ENCODE results near the gene IFT80.
"Not testable (repeated sequence)": the region's sequence is repeated elsewhere in the genome, so short reads cannot be mapped to it uniquely, and the experiment has no call there.

The IFT80 gene

DNA sequence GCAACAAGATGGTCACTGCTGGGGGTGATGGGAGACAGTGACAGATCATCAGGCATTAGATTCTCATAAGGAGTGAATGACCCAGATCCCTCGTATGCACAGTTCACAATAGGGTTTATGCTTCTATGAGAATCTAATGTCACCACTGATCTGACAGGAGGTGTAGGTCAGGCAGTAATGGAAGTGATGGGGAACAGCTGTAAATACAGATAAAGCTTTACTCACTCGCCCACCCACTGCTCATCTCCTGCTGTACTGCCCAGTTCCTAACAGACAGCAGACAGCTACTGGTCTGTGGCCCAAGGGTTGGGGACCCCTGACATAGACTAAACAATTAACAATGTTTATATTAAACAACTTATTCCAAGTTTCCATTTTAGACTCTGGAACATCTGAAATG lies 25.4 kb downstream of the IFT80 start:
- no peak for DNase-seq (ENCODE audit: low read depth, low spot score)
- H3K4me3 ChIP-seq (ENCODE audit: low read length) = no peak overlapping the region

DNA sequence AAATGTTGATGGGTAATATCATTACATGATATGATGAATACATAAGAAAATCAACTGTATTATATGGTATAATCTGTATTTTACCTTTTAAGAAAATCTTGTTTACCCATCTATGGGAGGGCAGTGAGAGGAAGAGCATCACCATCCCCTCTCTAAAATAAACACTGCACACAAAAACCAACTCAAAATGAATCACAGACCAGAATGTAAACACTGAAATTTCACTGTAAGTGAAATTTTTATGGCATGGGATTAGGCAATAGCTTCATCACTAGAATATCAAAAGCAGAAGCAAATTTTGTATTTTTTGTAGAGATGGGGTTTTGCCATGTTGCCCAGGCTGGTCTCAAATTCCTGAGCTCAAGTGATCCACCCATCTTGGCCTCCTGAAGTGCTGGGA lies 26.2 kb downstream of the IFT80 start:
- DNase-seq (ENCODE audit: low read depth, low spot score) = no peak
- no peak overlapping the region for H3K4me3 ChIP-seq (ENCODE audit: low read length)

- no peak overlapping the region for H3K4me3 ChIP-seq (ENCODE audit: low read length)
- DNase-seq (ENCODE audit: low read depth, low spot score) = no peak
These were observed 27.8 kb downstream of the IFT80 start for GRCh38 chr3:160370987-160371857.

- H3K4me3 ChIP-seq (ENCODE audit: low read length) = no peak overlapping the region
- peak; percentile 86 for DNase-seq (ENCODE audit: low read depth, low spot score)
These were observed 29.2 kb downstream of the IFT80 start for GRCh38 chr3:160369784-160370183.

DNA sequence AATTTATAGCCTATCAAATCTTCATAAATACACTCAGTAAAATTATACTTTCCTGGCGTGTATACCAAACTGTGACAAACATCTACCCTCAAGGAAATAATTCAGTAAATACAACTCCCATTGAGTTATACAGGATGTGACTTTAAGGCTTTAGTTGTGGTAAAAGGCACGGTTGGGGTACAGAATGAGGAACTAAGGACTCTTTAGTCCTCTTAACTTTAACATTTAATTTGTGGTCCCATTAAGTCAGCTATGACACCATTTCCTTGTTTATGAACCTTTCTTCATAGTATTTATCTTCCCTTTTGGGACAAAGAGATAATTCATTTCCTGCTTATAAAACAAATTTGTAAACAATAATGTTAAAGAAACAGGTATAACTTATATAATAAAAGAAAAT lies 30.2 kb downstream of the IFT80 start:
- peak; percentile 80 for DNase-seq (ENCODE audit: low read depth, low spot score)
- H3K4me3 ChIP-seq (ENCODE audit: low read length) = no peak overlapping the region

DNA sequence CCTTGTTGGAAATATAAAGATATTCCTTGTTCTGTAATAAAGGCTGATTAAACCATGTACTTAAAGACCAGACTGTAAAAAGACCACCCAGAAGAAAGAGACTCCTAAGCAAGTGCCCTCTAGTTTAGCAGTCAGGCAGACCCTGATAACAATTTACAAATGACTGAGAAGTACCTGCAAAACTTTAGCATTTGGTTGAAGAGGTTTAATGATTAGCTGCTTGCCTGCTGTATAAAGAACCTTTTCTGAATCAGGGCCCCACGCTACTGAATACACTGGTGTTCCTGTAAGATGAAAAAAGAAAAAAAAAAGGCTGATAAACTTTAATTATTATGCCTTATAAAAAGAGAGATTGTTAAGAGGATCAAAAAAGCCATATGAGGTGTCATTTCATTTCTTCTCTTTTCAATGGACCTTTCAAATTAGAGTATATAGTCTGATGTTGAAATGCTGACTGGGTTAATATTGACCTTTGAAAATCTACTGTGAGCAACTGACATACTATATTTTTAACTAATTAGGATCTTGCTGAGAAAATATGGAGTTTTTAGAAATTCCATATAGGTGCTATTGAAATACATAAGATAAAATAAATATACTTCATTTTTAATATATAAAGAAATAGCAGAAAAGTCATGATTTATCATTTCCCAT lies 33.0 kb downstream of the IFT80 start:
- no peak for DNase-seq (ENCODE audit: low read depth, low spot score)
- no peak overlapping the region for H3K4me3 ChIP-seq (ENCODE audit: low read length)

- DNase-seq (ENCODE audit: low read depth, low spot score) = not testable (repeated sequence)
These were observed 36.1 kb downstream of the IFT80 start for GRCh38 chr3:160362896-160363295.

DNA sequence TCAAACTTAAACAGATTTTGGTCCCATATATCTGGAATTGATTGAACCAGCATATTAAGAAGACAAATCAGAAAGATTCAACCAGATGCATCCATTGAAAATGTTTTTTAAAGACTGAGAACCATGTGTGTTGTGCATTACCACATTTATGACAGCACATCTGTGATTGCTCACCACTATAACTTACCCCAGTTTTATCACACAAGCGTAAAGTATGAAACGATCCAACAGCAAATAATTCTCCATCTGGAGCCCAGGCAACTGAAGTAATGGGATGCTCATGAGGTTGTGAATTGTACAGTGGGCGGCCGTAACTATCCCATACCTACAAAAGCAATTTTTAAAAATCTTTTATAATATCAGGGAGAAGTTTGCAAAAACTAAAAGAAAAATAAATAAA lies 43.2 kb downstream of the IFT80 start:
- no peak overlapping the region for H3K4me3 ChIP-seq (ENCODE audit: low read length)
- DNase-seq (ENCODE audit: low read depth, low spot score) = no peak

More at GRCh38 chr3:160362896-160363295, 36.1 kb downstream of the IFT80 start:
- H3K4me3 ChIP-seq (ENCODE audit: low read length) = not testable (repeated sequence)

DNA sequence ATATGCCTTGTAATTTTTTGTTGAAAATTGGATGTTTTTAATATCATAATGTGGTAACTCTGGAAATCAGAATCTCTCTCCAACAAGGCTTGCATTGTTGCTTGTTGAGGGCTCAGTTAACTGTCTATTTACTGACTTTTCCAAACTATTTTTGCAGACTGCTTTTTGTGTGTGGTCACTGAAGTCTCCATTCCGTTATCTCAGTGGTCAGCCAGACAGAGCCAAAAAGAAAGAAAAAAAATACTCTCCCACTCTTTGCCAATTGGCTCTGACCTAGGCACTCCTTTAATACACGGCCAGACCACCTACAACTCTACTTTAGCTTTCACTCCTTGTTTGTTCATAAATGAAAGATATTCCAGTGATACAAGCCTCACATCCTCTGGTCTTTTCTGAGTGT lies 52.5 kb downstream of the IFT80 start:
- DNase-seq (ENCODE audit: low read depth, low spot score) = no peak
- no peak overlapping the region for H3K4me3 ChIP-seq (ENCODE audit: low read length)

GRCh38 chr3:160343132-160343531 lies 55.9 kb downstream of the IFT80 start:
- DNase-seq (ENCODE audit: low read depth, low spot score) = peak; percentile 8
- no peak overlapping the region for H3K4me3 ChIP-seq (ENCODE audit: low read length)

DNA sequence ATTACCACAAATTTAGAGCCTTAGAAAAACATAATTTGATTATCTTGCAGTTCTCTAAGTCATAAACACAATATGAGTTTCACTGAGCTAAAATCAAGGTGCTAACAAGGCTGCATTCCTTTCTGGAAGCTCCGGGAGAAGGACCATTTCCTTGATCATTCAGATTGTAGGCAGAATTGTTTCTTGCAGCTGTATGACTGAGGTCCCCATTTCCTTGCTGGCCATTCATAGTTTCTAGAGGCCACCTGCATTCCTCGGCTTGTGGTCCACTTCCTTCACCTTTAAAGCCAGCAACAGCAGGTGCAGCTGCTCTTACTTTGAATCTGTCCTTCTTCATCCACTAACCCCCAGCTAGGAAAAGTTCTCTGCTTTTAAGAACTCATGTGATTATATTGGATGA lies 58.7 kb downstream of the IFT80 start:
- DNase-seq (ENCODE audit: low read depth, low spot score) = no peak

GRCh38 chr3:160331127-160331937 lies 67.7 kb downstream of the IFT80 start:
- no peak overlapping the region for H3K4me3 ChIP-seq (ENCODE audit: low read length)

More for the DNA sequence above, 58.7 kb downstream of the IFT80 start:
- H3K4me3 ChIP-seq (ENCODE audit: low read length) = no peak overlapping the region

DNA sequence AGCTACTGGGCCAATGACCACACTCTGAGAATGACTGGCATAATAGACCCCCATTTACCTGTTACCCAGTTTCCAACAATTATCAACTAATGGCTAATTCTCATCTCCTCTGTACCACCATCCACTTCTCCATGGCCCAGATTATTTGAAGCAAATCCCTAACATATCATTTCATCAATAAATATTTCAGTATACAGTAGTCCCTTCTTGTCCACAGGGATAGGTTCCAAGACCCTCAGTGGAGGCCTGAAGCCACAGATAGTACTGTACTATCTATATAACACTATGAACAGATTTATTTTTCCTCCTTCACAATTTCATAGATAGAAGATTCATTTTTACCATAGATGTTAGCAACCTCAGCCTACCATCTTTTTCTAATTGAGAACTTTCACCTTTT lies 68.3 kb downstream of the IFT80 start:
- no peak overlapping the region for H3K4me3 ChIP-seq (ENCODE audit: low read length)
- no peak for DNase-seq (ENCODE audit: low read depth, low spot score)

More at GRCh38 chr3:160331127-160331937, 67.7 kb downstream of the IFT80 start:
- no peak for DNase-seq (ENCODE audit: low read depth, low spot score)

GRCh38 chr3:160330109-160330508 lies 68.9 kb downstream of the IFT80 start:
- H3K4me3 ChIP-seq (ENCODE audit: low read length) = no peak overlapping the region
- DNase-seq (ENCODE audit: low read depth, low spot score) = no peak

- H3K4me3 ChIP-seq (ENCODE audit: low read length); DNase-seq (ENCODE audit: low read depth, low spot score): not testable (repeated sequence)
These were observed 72.7 kb downstream of the IFT80 start for GRCh38 chr3:160326286-160326685.

DNA sequence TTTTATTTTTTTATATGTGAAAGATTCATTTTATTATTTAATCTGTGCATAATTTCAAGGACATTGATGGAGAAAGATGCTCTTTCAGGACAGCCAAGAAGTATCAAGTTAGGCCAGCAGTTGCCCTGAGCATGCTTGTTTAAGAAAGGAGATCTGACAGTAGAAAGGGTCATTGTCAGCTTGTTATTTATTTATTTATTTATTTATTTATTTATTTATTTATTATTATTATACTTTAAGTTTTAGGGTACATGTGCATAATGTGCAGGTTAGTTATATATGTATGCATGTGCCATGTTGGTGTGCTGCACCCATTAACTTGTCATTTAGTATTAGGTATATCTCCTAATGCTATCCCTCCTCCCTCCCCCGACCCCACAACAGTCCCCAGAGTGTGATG lies 77.2 kb downstream of the IFT80 start:
- not testable (repeated sequence) for H3K4me3 ChIP-seq (ENCODE audit: low read length); DNase-seq (ENCODE audit: low read depth, low spot score)

- H3K4me3 ChIP-seq (ENCODE audit: low read length) = no peak overlapping the region
- no peak for DNase-seq (ENCODE audit: low read depth, low spot score)
These were observed 79.7 kb downstream of the IFT80 start for GRCh38 chr3:160319322-160319721.

DNA sequence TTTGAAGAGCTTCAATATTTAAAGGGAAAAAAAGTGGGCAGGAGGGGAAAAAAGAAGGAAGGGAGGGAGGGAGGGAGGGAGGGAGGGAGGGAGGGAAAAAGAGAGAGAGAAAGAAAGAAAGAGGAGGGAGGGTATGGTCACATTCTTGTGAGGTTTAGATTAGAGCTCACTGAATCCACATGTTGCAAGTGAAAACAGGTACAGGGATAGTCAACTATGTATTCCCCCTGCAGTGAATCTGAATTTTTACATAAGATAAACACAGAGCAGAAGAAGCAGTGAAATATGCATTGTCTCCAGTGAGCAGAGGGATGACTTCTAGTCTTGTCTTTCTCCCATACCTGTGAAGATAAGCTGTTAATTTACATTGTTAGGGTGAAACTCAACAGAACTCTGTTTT lies 84.0 kb downstream of the IFT80 start:
- H3K4me3 ChIP-seq (ENCODE audit: low read length) = no peak overlapping the region
- DNase-seq (ENCODE audit: low read depth, low spot score) = no peak

DNA sequence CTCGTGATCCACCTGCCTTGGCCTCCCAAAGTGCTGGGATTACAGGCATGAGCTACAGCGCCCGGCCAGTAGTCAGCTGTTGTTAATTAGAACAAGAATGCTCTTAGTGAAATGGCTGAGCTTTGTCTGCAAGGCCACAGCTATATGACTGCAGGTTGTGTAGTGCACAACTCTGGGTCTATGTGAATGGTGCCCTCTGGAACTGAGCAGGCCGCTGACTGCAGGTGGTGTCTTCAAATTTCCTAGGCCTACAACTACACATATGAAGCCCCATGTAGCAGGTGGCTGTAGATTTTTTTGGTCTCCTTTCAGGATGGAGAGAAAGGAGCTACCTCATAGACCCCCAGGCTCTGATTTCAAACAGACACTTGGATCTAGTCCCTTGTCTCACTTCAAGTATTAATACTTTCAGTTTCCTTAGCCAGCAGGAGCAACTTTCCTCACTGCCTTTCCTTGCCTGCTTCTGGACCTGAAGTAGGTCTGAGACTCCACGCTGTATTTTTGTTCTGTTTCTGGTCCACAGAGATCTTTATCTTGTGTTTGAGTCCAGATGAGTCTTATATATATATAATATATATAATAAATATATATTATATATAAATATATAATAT lies 86.9 kb downstream of the IFT80 start:
- DNase-seq (ENCODE audit: low read depth, low spot score) = no peak
- H3K4me3 ChIP-seq (ENCODE audit: low read length) = no peak overlapping the region
